GM12878 (cell line): Measurements from ENCODE around the gene SEMA5A.

Experiments used
- CREB1 ChIP-seq: IDR thresholded peaks from 2 replicates; pipeline ENCODE4 v1.6.1; 2012; ENCODE audit warnings: low read depth, mild to moderate bottlenecking, inconsistent platforms
- HDGF ChIP-seq: fragments of 450-650 bp; IDR thresholded peaks from 2 replicates; pipeline ENCODE4 v1.6.1; 2016; ENCODE audit warnings: antibody characterized with exemption
- JUNB ChIP-seq: IDR thresholded peaks from 2 replicates; pipeline ENCODE4 v1.6.1; 2016; ENCODE audit warnings: antibody characterized with exemption, mild to moderate bottlenecking
- POLR2A ChIP-seq: IDR thresholded peaks from 2 replicates; pipeline ENCODE4 v1.6.1; 2011; ENCODE audit warnings: low read depth, mild to moderate bottlenecking, low read length
- POLR2AphosphoS2 ChIP-seq: IDR thresholded peaks from 2 replicates; pipeline ENCODE4 v1.6.1; 2011; ENCODE audit warnings: low read depth, mild to moderate bottlenecking, low read length, improper control_type of control experiment, moderate library complexity
- POLR2AphosphoS5 ChIP-seq: IDR thresholded peaks from 2 replicates; pipeline ENCODE4 v1.6.1; 2011; ENCODE audit warnings: mild to moderate bottlenecking, low read length, inconsistent platforms
- RAD21 ChIP-seq: IDR thresholded peaks from 2 replicates; pipeline ENCODE4 v1.6.1; 2011; ENCODE audit warnings: mild to moderate bottlenecking, low read depth, low read length, moderate library complexity; ENCODE audit not compliant: insufficient read depth
- SPI1 ChIP-seq: IDR thresholded peaks from 2 replicates; pipeline ENCODE4 v1.6.1; 2011; ENCODE audit warnings: low read depth, mild to moderate bottlenecking, low read length, moderate library complexity, borderline replicate concordance; ENCODE audit not compliant: insufficient read depth
- YY1 ChIP-seq: IDR thresholded peaks from 2 replicates; pipeline ENCODE4 v1.6.1; 2011; ENCODE audit warnings: low read depth, mild to moderate bottlenecking, low read length
- ZSCAN29 ChIP-seq: fragments of 450-650 bp; IDR thresholded peaks from 2 replicates; pipeline ENCODE4 v1.6.1; 2017; ENCODE audit warnings: mild to moderate bottlenecking, moderate library complexity
- TF ChIP-seq, protein P1 (sequence below): IDR thresholded peaks from 2 replicates; pipeline ENCODE4 v1.6.1; 2011; ENCODE audit warnings: borderline replicate concordance, low read depth, mild to moderate bottlenecking, moderate library complexity, low read length; ENCODE audit not compliant: insufficient read depth, poor library complexity, severe bottlenecking
- TF ChIP-seq, protein P2 (sequence below): IDR thresholded peaks from 2 replicates; pipeline ENCODE4 v1.6.1; 2011; ENCODE audit warnings: low read depth, mild to moderate bottlenecking, low read length, moderate library complexity, borderline replicate concordance; ENCODE audit errors: extremely low read depth
- TF ChIP-seq, protein P3 (sequence below), 3 experiments: IDR thresholded peaks in 2 of 3; conservative IDR thresholded peaks in 1 of 3; 2 replicates each; pipeline ENCODE4 v1.5.1; 2011; ENCODE audit warnings: low read depth in 3 of 3, low read length in 3 of 3, mild to moderate bottlenecking in 3 of 3, control low read depth in 2 of 3, moderate library complexity in 2 of 3, inconsistent platforms in 1 of 3, mixed read lengths in 1 of 3; ENCODE audit not compliant: control insufficient read depth in 2 of 3, insufficient read depth in 1 of 3; ENCODE audit errors: extremely low read depth in 1 of 3

DNA sequence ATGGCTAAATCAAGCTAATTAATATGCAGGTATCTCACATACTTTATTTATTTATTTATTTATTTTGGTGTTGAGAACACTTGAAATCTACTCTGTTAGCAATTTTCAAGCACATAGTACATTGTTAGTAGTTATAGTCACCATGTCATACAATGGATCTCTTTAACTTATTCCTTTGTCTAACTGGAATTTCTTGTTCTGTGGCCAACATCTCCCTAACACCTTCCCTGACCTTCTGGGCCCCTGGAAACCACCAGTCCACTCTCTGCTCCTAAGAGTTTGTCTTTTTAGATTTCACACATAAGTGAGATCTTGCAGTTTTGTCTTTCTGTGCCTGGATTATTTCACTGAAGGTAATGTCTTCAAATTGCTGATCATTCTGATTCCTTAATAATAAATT, 229.1 kb downstream of the SEMA5A start:
- no peak for TF ChIP-seq JUNB
- no peak for TF ChIP-seq POLR2AphosphoS5
- TF ChIP-seq CREB1 = no peak
- TF ChIP-seq RAD21 = no peak
- TF ChIP-seq, protein P1, sequence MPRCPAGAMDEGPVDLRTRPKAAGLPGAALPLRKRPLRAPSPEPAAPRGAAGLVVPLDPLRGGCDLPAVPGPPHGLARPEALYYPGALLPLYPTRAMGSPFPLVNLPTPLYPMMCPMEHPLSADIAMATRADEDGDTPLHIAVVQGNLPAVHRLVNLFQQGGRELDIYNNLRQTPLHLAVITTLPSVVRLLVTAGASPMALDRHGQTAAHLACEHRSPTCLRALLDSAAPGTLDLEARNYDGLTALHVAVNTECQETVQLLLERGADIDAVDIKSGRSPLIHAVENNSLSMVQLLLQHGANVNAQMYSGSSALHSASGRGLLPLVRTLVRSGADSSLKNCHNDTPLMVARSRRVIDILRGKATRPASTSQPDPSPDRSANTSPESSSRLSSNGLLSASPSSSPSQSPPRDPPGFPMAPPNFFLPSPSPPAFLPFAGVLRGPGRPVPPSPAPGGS = no peak
- no peak for TF ChIP-seq HDGF
- no peak for TF ChIP-seq ZSCAN29
- TF ChIP-seq, protein P2, sequence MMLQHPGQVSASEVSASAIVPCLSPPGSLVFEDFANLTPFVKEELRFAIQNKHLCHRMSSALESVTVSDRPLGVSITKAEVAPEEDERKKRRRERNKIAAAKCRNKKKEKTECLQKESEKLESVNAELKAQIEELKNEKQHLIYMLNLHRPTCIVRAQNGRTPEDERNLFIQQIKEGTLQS = no peak
- TF ChIP-seq, protein P3, sequence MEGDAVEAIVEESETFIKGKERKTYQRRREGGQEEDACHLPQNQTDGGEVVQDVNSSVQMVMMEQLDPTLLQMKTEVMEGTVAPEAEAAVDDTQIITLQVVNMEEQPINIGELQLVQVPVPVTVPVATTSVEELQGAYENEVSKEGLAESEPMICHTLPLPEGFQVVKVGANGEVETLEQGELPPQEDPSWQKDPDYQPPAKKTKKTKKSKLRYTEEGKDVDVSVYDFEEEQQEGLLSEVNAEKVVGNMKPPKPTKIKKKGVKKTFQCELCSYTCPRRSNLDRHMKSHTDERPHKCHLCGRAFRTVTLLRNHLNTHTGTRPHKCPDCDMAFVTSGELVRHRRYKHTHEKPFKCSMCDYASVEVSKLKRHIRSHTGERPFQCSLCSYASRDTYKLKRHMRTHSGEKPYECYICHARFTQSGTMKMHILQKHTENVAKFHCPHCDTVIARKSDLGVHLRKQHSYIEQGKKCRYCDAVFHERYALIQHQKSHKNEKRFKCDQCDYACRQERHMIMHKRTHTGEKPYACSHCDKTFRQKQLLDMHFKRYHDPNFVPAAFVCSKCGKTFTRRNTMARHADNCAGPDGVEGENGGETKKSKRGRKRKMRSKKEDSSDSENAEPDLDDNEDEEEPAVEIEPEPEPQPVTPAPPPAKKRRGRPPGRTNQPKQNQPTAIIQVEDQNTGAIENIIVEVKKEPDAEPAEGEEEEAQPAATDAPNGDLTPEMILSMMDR (IDR thresholded peaks at IDR 0.05 in 2 of 3, conservative IDR thresholded peaks at IDR 0.05 in 1 of 3; ENCODE audit: control insufficient read depth in 2 of 3, extremely low read depth in 1 of 3, insufficient read depth in 1 of 3, low read depth in 3 of 3, low read length in 3 of 3) = no peak
- no peak for TF ChIP-seq POLR2A
- no peak for TF ChIP-seq POLR2AphosphoS2
- no peak for TF ChIP-seq YY1
- TF ChIP-seq SPI1 = no peak
